ENCODE data around the gene THAP11. TPM values are rescaled to one million over a fixed set of nuclear protein-coding genes. Genes with fewer than 3 reads are reported as not detected.

THAP11 gene
- total RNA-seq, 1 donor from 2014 or later, result 35.5 TPM

- Histone ChIP-seq H3K9ac (ENCODE audit: low read depth in 1 of 3, low read length in 3 of 3) (peak overlapping the region in 1 of 3 donors; percentile 87), H3K36me3 (ENCODE audit: control insufficient read depth in 3 of 3, insufficient read depth in 3 of 3, low read length in 3 of 3) (peaks cover 77 to 85% (median 81%) of the 10 kb centered on the region in 3 donors), H3K27me3 (ENCODE audit: control insufficient read depth in 3 of 3, insufficient read depth in 3 of 3, low read length in 3 of 3) (no peaks in the 10 kb centered on the region), H3K4me3 (ENCODE audit: low read length in 3 of 3) (no peak overlapping the region), H3K27ac (ENCODE audit: low read depth, low read length) (peak overlapping the region; percentile 99), H3K9me3 (ENCODE audit: control insufficient read depth in 3 of 3, low read length in 3 of 3) (no peaks in the 10 kb centered on the region), H3K4me1 (ENCODE audit: control insufficient read depth in 3 of 3, insufficient read depth in 3 of 3, low read length in 3 of 3) (peaks cover 63 to 74% (median 66%) of the 10 kb centered on the region in 3 donors)
Measured at GRCh38 chr16:67879462-67879861, 37.3 kb downstream of the THAP11 start.

- H3K27ac ChIP-seq (ENCODE audit: low read depth, low read length), result peak overlapping the region; percentile 99
- no peaks in the 10 kb centered on the region for H3K9me3 ChIP-seq (ENCODE audit: control insufficient read depth in 3 of 3, low read length in 3 of 3)
- peak overlapping the region; percentile 46 to 87 (median 87) for H3K9ac ChIP-seq (ENCODE audit: low read depth in 1 of 3, low read length in 3 of 3)
- no peak overlapping the region for H3K4me3 ChIP-seq (ENCODE audit: low read length in 3 of 3)
- peaks cover 64 to 74% (median 66%) of the 10 kb centered on the region in 3 donors for H3K4me1 ChIP-seq (ENCODE audit: control insufficient read depth in 3 of 3, insufficient read depth in 3 of 3, low read length in 3 of 3)
- peaks cover 77 to 85% (median 81%) of the 10 kb centered on the region in 3 donors for H3K36me3 ChIP-seq (ENCODE audit: control insufficient read depth in 3 of 3, insufficient read depth in 3 of 3, low read length in 3 of 3)
- H3K27me3 ChIP-seq (ENCODE audit: control insufficient read depth in 3 of 3, insufficient read depth in 3 of 3, low read length in 3 of 3), result no peaks in the 10 kb centered on the region
Measured at GRCh38 chr16:67879936-67880335, 37.8 kb downstream of the THAP11 start.

- peaks cover 77 to 81% (median 81%) of the 10 kb centered on the region in 3 donors for H3K36me3 ChIP-seq (ENCODE audit: control insufficient read depth in 3 of 3, insufficient read depth in 3 of 3, low read length in 3 of 3)
- H3K4me3 ChIP-seq (ENCODE audit: low read length in 3 of 3), result peak overlapping the region in 1 of 3 donors; percentile 32
- no peaks in the 10 kb centered on the region for H3K27me3 ChIP-seq (ENCODE audit: control insufficient read depth in 3 of 3, insufficient read depth in 3 of 3, low read length in 3 of 3)
- H3K9me3 ChIP-seq (ENCODE audit: control insufficient read depth in 3 of 3, low read length in 3 of 3), result no peaks in the 10 kb centered on the region
- H3K9ac ChIP-seq (ENCODE audit: low read depth in 1 of 3, low read length in 3 of 3), result peak overlapping the region; percentile 46 to 87 (median 87)
- H3K4me1 ChIP-seq (ENCODE audit: control insufficient read depth in 3 of 3, insufficient read depth in 3 of 3, low read length in 3 of 3), result peaks cover 57 to 72% (median 64%) of the 10 kb centered on the region in 3 donors
- H3K27ac ChIP-seq (ENCODE audit: low read depth, low read length), result peak overlapping the region; percentile 99
Measured at GRCh38 chr16:67880584-67880983, 38.5 kb downstream of the THAP11 start.

- H3K36me3 ChIP-seq (ENCODE audit: control insufficient read depth in 3 of 3, insufficient read depth in 3 of 3, low read length in 3 of 3), result peaks cover 70 to 82% (median 77%) of the 10 kb centered on the region in 3 donors
Measured at GRCh38 chr16:67881621-67882161, 39.6 kb downstream of the THAP11 start.

GRCh38 chr16:67882374-67883145, 40.4 kb downstream of the THAP11 start:
- Histone ChIP-seq H3K27me3 (ENCODE audit: control insufficient read depth in 3 of 3, insufficient read depth in 3 of 3, low read length in 3 of 3) (no peaks in the 10 kb centered on the region), H3K27ac (ENCODE audit: low read depth, low read length) (peak overlapping the region; percentile 99), H3K4me1 (ENCODE audit: control insufficient read depth in 3 of 3, insufficient read depth in 3 of 3, low read length in 3 of 3) (peaks cover 51 to 61% (median 57%) of the 10 kb centered on the region in 3 donors), H3K9ac (ENCODE audit: low read depth in 1 of 3, low read length in 3 of 3) (peak overlapping the region; percentile 85 to 87 (median 87)), H3K36me3 (ENCODE audit: control insufficient read depth in 3 of 3, insufficient read depth in 3 of 3, low read length in 3 of 3) (peaks cover 61 to 74% (median 68%) of the 10 kb centered on the region in 3 donors), H3K9me3 (ENCODE audit: control insufficient read depth in 3 of 3, low read length in 3 of 3) (no peaks in the 10 kb centered on the region), H3K4me3 (ENCODE audit: low read length in 3 of 3) (peak overlapping the region; percentile 23 to 70 (median 62))

More at GRCh38 chr16:67881621-67882161, 39.6 kb downstream of the THAP11 start:
- Histone ChIP-seq H3K27ac (ENCODE audit: low read depth, low read length) (peak overlapping the region; percentile 99), H3K9ac (ENCODE audit: low read depth in 1 of 3, low read length in 3 of 3) (peak overlapping the region; percentile 85 to 87 (median 87)), H3K4me3 (ENCODE audit: low read length in 3 of 3) (peak overlapping the region; percentile 3 to 57 (median 56)), H3K9me3 (ENCODE audit: control insufficient read depth in 3 of 3, low read length in 3 of 3) (no peaks in the 10 kb centered on the region), H3K4me1 (ENCODE audit: control insufficient read depth in 3 of 3, insufficient read depth in 3 of 3, low read length in 3 of 3) (peaks cover 51 to 61% (median 57%) of the 10 kb centered on the region in 3 donors), H3K27me3 (ENCODE audit: control insufficient read depth in 3 of 3, insufficient read depth in 3 of 3, low read length in 3 of 3) (no peaks in the 10 kb centered on the region)

GRCh38 chr16:67883146-67883871, 41.2 kb downstream of the THAP11 start:
- Histone ChIP-seq H3K9me3 (ENCODE audit: control insufficient read depth in 3 of 3, low read length in 3 of 3) (no peaks in the 10 kb centered on the region), H3K27me3 (ENCODE audit: control insufficient read depth in 3 of 3, insufficient read depth in 3 of 3, low read length in 3 of 3) (no peaks in the 10 kb centered on the region), H3K4me3 (ENCODE audit: low read length in 3 of 3) (peak overlapping the region; percentile 23 to 70 (median 62)), H3K36me3 (ENCODE audit: control insufficient read depth in 3 of 3, insufficient read depth in 3 of 3, low read length in 3 of 3) (peaks cover 54 to 66% (median 60%) of the 10 kb centered on the region in 3 donors), H3K27ac (ENCODE audit: low read depth, low read length) (peak overlapping the region; percentile 99), H3K4me1 (ENCODE audit: control insufficient read depth in 3 of 3, insufficient read depth in 3 of 3, low read length in 3 of 3) (peaks cover 51 to 61% (median 57%) of the 10 kb centered on the region in 3 donors), H3K9ac (ENCODE audit: low read depth in 1 of 3, low read length in 3 of 3) (peak overlapping the region; percentile 58 to 87 (median 69))

- Histone ChIP-seq H3K36me3 (ENCODE audit: control insufficient read depth in 3 of 3, insufficient read depth in 3 of 3, low read length in 3 of 3) (peaks cover 48 to 61% (median 55%) of the 10 kb centered on the region in 3 donors), H3K9ac (ENCODE audit: low read depth in 1 of 3, low read length in 3 of 3) (peak overlapping the region; percentile 3 to 87 (median 58)), H3K27ac (ENCODE audit: low read depth, low read length) (peak overlapping the region; percentile 99), H3K27me3 (ENCODE audit: control insufficient read depth in 3 of 3, insufficient read depth in 3 of 3, low read length in 3 of 3) (no peaks in the 10 kb centered on the region), H3K4me1 (ENCODE audit: control insufficient read depth in 3 of 3, insufficient read depth in 3 of 3, low read length in 3 of 3) (peaks cover 51 to 61% (median 57%) of the 10 kb centered on the region in 3 donors), H3K9me3 (ENCODE audit: control insufficient read depth in 3 of 3, low read length in 3 of 3) (no peaks in the 10 kb centered on the region), H3K4me3 (ENCODE audit: low read length in 3 of 3) (no peak overlapping the region)
Measured at GRCh38 chr16:67883872-67884261, 41.7 kb downstream of the THAP11 start.

GRCh38 chr16:67884684-67885083, 42.6 kb downstream of the THAP11 start, which contains the start of gene NRN1L:
TSS of gene NRN1L (plus strand) at chr16:67884885. CDS start at chr16:67884904, 19 bp downstream.
- peak within 1 kb of the TSS; percentile 99 for H3K27ac ChIP-seq (ENCODE audit: low read depth, low read length)
- peak within 1 kb of the TSS; percentile 3 to 87 (median 58) for H3K9ac ChIP-seq (ENCODE audit: low read depth in 1 of 3, low read length in 3 of 3)
- H3K4me3 ChIP-seq (ENCODE audit: low read length in 3 of 3), result peak within 1 kb of the TSS in 1 of 3 donors; percentile 29
- H3K36me3 ChIP-seq (ENCODE audit: control insufficient read depth in 3 of 3, insufficient read depth in 3 of 3, low read length in 3 of 3), result peaks cover 40 to 52% (median 47%) of the 10 kb centered on the region in 3 donors
- H3K9me3 ChIP-seq (ENCODE audit: control insufficient read depth in 3 of 3, low read length in 3 of 3), result no peaks in the 10 kb centered on the region
- no peaks in the 10 kb centered on the region for H3K27me3 ChIP-seq (ENCODE audit: control insufficient read depth in 3 of 3, insufficient read depth in 3 of 3, low read length in 3 of 3)
- H3K4me1 ChIP-seq (ENCODE audit: control insufficient read depth in 3 of 3, insufficient read depth in 3 of 3, low read length in 3 of 3), result peaks cover 50 to 55% (median 55%) of the 10 kb centered on the region in 3 donors

- no peaks in the 10 kb centered on the region for H3K9me3 ChIP-seq (ENCODE audit: control insufficient read depth in 3 of 3, low read length in 3 of 3)
- H3K4me3 ChIP-seq (ENCODE audit: low read length in 3 of 3), result no peak overlapping the region
- H3K27ac ChIP-seq (ENCODE audit: low read depth, low read length), result peak overlapping the region; percentile 99
- H3K36me3 ChIP-seq (ENCODE audit: control insufficient read depth in 3 of 3, insufficient read depth in 3 of 3, low read length in 3 of 3), result peaks cover 32 to 44% (median 38%) of the 10 kb centered on the region in 3 donors
- H3K27me3 ChIP-seq (ENCODE audit: control insufficient read depth in 3 of 3, insufficient read depth in 3 of 3, low read length in 3 of 3), result no peaks in the 10 kb centered on the region
- H3K9ac ChIP-seq (ENCODE audit: low read depth in 1 of 3, low read length in 3 of 3), result peak overlapping the region in 2 of 3 donors; percentile 58 to 87
- peaks cover 42 to 47% (median 46%) of the 10 kb centered on the region in 3 donors for H3K4me1 ChIP-seq (ENCODE audit: control insufficient read depth in 3 of 3, insufficient read depth in 3 of 3, low read length in 3 of 3)
Measured at GRCh38 chr16:67885545-67885944, 43.4 kb downstream of the THAP11 start.
